Pancreas (tissue), 10 donors: ENCODE measurements around the gene PAX5. TPM values are rescaled to one million over a fixed set of nuclear protein-coding genes. Genes with fewer than 3 reads are reported as not detected.
A peak's percentile ranks its signal among the peaks of the same experiment; 100 is the strongest.

Experiments used
- ATAC-seq, 4 donors: fragments of 200-7000 bp; cut with Tn5 transposase; one replicate each; pipeline versions ENCODE4 v1.8.0 to v1.9.1; 2020; ENCODE audit warnings: mild to moderate bottlenecking in 4 of 4, moderate library complexity in 4 of 4
- DNase-seq, 6 donors: peaks; one replicate each; pipeline ENCODE4 v3.0.0-alpha.2; 2020
- FAIRE-seq: peaks from 2 replicates; lab custom pipeline; 2012; peaks lifted over from hg19 to GRCh38; lab: Jason Lieb, UNC
- H3K27ac ChIP-seq, 4 donors: fragments of 200-600 bp; sonication (generic); 1 replicate in 3 of 4; 2 replicates in 1 of 4; pipeline versions ENCODE4 v1.5.0 to v1.8.0; 2020
- H3K27me3 ChIP-seq, 4 donors: fragments of 200-600 bp; one replicate each; pipeline ENCODE4 v1.8.0; 2021
- H3K36me3 ChIP-seq, 3 donors: fragments of 200-600 bp; sonication (generic) in 1 of 3; one replicate each; pipeline versions ENCODE4 v1.5.0 to v1.8.0; 2020 to 2021
- H3K4me1 ChIP-seq, 3 donors: fragments of 200-600 bp; one replicate each; pipeline ENCODE4 v1.8.0; 2021
- H3K4me3 ChIP-seq, 4 donors: fragments of 200-600 bp; sonication (generic) in 2 of 4; one replicate each; pipeline versions ENCODE4 v1.5.0 to v1.8.0; 2020 to 2021
- H3K9me3 ChIP-seq, 4 donors: fragments of 200-600 bp; one replicate each; pipeline ENCODE4 v1.8.0; 2021
- WGBS, 2 donors: extraction: QIAGEN DNeasy Blood & Tissue Kit; methylation state at CpG; one replicate each; pipeline ENCODE4 v1.1.7; 2013; 5-methylcytosine and 5-hydroxymethylcytosine counted together
- intact Hi-C, 3 donors: fragments of 100-400 bp; cut with DNase I; formaldehyde crosslinking; loops; one replicate each; pipeline versions ENCODE4 v1.11.1 to v1.14.2; 2022
- polyA plus RNA-seq, 2 donors: library from polyadenylated mRNA; stranded (reverse); fragments of 200-250 nt; gene quantifications; one replicate each; pipeline ENCODE4 v1.2.3, GENCODE V29; 2013
- total RNA-seq, 6 donors: library from RNA; stranded (reverse); fragmentation: NEBNext Ultra II Directional in 4 of 6; extraction: Animal tissue kit (Norgen Biotek cat#: 25700) in 4 of 6; gene quantifications; one replicate each; pipeline versions ENCODE4 v1.2.1 to v1.2.4, GENCODE V29; 2021 to 2023
- TF ChIP-seq, protein P1 (sequence below), 4 donors: fragments of 200-600 bp; sonication (generic) in 3 of 4; IDR thresholded peaks; one replicate each; pipeline versions ENCODE4 v1.5.0 to v1.8.0; 2021; ENCODE audit warnings: antibody characterized with exemption in 4 of 4
- donor health status: healthy with polysubstance abuse.
- donor health status: DM: no; HTN: no; CAD: no; lungs with moderate emphysema.
- donor health status: DM: no; HTN: no; CAD: no.
- donor health status: control.
- donor health status: control.
- donor health status: Bipolar disorder and iron deficiency.
- donor health status: DM: yes; HTN: yes; CAD: no.
- donor health status: DM: no; HTN: no; CAD: no.
- donor health status: DM: no; HTN: no; CAD: no.
- donor health status: DM: yes; HTN: yes; CAD: no.

The PAX5 gene
- total and polyA plus RNA-seq, 8 donors: under 0.01 to 0.35 (median 0.28) TPM; not detected in 1

DNA sequence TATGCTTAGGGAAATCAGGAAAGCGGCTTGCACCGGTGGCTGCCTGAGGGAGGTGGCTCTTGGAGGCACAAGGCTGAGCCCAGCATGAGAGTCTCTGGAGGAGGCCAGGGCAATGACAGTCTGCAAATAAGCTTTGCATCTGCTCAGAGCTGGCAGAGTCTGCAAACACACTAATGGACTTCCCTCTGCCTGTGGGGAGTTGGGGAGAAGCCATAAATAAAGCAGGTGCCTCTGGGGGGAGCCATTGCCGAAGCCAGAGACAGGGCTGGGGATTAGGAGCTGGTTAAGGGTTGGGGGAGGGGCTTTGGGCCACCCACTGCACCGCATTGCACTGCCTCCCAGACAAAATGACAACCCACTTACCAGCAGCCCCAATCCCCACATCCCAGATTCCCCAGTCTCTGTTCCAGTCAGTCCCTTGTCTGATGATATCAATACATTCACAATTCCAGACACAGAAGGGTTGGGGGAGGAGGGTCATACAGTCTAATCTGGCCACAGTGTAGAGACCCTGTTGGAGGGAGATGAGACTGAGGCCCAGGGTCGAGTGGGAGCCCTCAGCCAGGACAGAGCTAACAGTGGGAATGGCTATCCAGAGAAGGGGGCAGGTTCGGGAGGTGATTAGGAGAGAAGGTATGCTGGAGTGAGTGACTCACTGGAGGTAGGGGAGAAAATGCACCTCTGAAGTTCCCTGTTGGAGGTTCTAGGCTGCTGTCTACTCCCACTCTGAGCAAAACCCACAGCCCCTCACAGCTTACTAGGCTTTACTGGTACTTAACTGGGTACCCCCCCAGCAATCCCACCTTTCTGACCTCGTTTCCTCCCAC, 53.7 kb downstream of the PAX5 start:
- TF ChIP-seq, protein P1, sequence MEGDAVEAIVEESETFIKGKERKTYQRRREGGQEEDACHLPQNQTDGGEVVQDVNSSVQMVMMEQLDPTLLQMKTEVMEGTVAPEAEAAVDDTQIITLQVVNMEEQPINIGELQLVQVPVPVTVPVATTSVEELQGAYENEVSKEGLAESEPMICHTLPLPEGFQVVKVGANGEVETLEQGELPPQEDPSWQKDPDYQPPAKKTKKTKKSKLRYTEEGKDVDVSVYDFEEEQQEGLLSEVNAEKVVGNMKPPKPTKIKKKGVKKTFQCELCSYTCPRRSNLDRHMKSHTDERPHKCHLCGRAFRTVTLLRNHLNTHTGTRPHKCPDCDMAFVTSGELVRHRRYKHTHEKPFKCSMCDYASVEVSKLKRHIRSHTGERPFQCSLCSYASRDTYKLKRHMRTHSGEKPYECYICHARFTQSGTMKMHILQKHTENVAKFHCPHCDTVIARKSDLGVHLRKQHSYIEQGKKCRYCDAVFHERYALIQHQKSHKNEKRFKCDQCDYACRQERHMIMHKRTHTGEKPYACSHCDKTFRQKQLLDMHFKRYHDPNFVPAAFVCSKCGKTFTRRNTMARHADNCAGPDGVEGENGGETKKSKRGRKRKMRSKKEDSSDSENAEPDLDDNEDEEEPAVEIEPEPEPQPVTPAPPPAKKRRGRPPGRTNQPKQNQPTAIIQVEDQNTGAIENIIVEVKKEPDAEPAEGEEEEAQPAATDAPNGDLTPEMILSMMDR (IDR thresholded peaks at IDR 0.05): no peak
- H3K36me3 ChIP-seq: no peaks in the 10 kb centered on the region
- H3K4me3 ChIP-seq: no peak overlapping the region
- H3K4me1 ChIP-seq: no peaks in the 10 kb centered on the region
- WGBS, 2 donors: 49% methylated on average over 7 of the region's 7 CpGs
- ATAC-seq (peak in 1 of 4 donors; percentile 21), DNase-seq (no peak), FAIRE-seq (no peak)
- no peak overlapping the region for H3K27ac ChIP-seq
- no peaks in the 10 kb centered on the region for H3K27me3 ChIP-seq
- intact Hi-C loops: loop anchor here in 1 of 3 donors (10.0 kb wide), 1 partner anchor 106 kb away; no protein-coding TSS in a partner anchor
- H3K9me3 ChIP-seq: no peaks in the 10 kb centered on the region

DNA sequence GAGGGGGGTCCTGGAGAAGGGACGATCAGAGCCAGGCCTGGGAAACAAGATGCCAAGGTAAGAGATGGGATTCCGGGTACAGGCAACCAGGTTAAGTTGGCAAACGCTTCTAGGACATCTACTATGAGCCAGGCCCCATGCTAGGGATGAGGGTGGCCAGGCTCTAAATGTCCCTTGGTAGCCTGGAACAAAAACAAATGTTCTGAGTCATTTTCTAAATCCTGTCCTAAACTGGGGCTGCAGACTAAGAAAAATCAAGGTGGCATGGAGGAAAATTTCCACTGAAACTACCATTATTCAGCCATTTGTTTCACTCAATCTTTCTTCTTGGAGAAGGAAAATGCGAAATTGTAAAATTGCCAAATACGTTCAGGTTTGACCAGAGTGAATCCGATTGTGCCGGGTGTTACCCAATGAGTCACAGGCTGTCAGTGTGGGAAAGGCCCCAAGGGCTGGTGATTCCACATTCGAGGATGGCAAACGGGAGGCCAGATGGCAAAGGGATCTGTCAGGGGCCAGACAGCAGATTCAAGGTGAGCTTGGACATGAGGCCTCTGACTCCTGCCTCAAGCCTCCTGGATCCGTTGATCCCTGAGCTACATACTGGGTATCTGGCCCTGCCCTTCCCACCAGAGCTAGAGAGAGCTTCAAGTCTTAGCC, 57.6 kb downstream of the PAX5 start:
- no peak overlapping the region for H3K4me3 ChIP-seq
- FAIRE-seq (no peak), ATAC-seq (no peak), DNase-seq (no peak)
- H3K27ac ChIP-seq: no peak overlapping the region
- TF ChIP-seq, protein P1 (IDR thresholded peaks at IDR 0.05): no peak
- H3K36me3 ChIP-seq: no peaks in the 10 kb centered on the region
- 71 to 75% methylated on average over 10 of the region's 10 CpGs for WGBS, 2 donors
- no peaks in the 10 kb centered on the region for H3K27me3 ChIP-seq
- intact Hi-C loops: no loop called here
- no peaks in the 10 kb centered on the region for H3K9me3 ChIP-seq
- H3K4me1 ChIP-seq: no peaks in the 10 kb centered on the region

GRCh38 chr9:36974731-36975130, 59.3 kb downstream of the PAX5 start:
- Histone ChIP-seq H3K36me3 (no peaks in the 10 kb centered on the region), H3K4me1 (no peaks in the 10 kb centered on the region), H3K9me3 (no peaks in the 10 kb centered on the region), H3K4me3 (no peak overlapping the region), H3K27me3 (no peaks in the 10 kb centered on the region), H3K27ac (no peak overlapping the region)
- WGBS, 2 donors: 45 to 50% methylated on average over 7 of the region's 7 CpGs
- DNase-seq (no peak), ATAC-seq (no peak), FAIRE-seq (no peak)
- TF ChIP-seq, protein P1 (IDR thresholded peaks at IDR 0.05): no peak
- intact Hi-C loops: no loop called here

DNA sequence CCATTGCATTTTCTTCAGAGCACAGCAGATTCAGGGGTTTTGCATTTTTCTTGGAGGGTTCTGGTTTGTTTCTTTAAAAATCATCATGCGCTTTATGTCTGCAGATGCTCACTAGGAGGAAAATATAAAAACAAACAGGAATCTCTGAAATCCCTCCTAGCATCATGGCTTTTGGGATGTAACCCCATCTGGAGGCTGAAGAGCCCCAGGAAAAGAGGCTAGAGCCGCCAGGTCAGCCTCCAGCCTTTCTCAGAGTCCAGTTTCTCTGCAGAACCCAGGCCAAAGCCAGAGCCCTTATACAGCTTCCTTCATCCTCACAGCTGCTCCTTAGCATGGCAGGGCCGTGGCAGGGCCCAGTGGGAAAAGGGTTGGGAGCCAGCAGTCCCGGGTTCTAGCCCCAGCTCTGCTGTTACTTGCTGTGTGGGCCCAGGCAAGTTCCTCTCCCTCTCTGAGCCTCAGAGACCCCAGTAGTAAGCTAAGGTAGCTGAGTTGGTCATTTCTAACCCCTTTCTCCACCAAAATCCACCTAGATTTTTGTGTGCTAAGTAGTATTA, 62.1 kb downstream of the PAX5 start:
- DNase-seq (no peak), FAIRE-seq (no peak), ATAC-seq (no peak)
- Histone ChIP-seq H3K27me3 (no peaks in the 10 kb centered on the region), H3K4me1 (no peaks in the 10 kb centered on the region), H3K36me3 (no peaks in the 10 kb centered on the region), H3K4me3 (no peak overlapping the region), H3K9me3 (no peaks in the 10 kb centered on the region), H3K27ac (no peak overlapping the region)
- 70 to 78% methylated on average over 4 of the region's 4 CpGs for WGBS, 2 donors
- TF ChIP-seq, protein P1 (IDR thresholded peaks at IDR 0.05): no peak
- intact Hi-C loops: no loop called here
